Activated CD4-positive, alpha-beta T cell treated with anti-CD3 and anti-CD28 coated beads for 1 hour (primary cell): Measurements from ENCODE around the gene DCHS1.
A peak's percentile ranks its signal among the peaks of the same experiment; 100 is the strongest.

Source experiments
- DNase-seq: peaks from one replicate; pipeline ENCODE4 v3.0.0-alpha.2; 2020

DCHS1 gene

GRCh38 chr11:6611963-6612212 lies 43.7 kb downstream of the DCHS1 start:
- DNase-seq = no peak

GRCh38 chr11:6611092-6611962 lies 44.3 kb downstream of the DCHS1 start:
- DNase-seq = peak; percentile 24

GRCh38 chr11:6610591-6610990 lies 45.0 kb downstream of the DCHS1 start:
- DNase-seq = no peak

DNA sequence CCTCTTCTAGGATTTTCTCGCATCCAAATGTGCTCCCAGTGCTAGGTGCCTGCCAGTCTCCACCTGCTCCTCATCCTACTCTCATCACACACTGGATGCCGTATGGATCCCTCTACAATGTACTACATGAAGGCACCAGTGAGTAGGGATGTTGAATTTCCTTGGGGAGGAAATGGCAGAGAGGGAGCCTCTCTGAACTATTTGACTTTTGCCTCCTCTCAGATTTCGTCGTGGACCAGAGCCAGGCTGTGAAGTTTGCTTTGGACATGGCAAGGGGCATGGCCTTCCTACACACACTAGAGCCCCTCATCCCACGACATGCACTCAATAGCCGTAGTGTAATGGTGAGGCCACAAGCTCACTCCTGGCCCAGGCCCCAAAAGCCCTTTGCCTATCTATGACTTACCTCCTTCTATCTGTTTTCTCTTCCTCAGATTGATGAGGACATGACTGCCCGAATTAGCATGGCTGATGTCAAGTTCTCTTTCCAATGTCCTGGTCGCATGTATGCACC lies 46.0 kb downstream of the DCHS1 start:
- no peak for DNase-seq

DNA sequence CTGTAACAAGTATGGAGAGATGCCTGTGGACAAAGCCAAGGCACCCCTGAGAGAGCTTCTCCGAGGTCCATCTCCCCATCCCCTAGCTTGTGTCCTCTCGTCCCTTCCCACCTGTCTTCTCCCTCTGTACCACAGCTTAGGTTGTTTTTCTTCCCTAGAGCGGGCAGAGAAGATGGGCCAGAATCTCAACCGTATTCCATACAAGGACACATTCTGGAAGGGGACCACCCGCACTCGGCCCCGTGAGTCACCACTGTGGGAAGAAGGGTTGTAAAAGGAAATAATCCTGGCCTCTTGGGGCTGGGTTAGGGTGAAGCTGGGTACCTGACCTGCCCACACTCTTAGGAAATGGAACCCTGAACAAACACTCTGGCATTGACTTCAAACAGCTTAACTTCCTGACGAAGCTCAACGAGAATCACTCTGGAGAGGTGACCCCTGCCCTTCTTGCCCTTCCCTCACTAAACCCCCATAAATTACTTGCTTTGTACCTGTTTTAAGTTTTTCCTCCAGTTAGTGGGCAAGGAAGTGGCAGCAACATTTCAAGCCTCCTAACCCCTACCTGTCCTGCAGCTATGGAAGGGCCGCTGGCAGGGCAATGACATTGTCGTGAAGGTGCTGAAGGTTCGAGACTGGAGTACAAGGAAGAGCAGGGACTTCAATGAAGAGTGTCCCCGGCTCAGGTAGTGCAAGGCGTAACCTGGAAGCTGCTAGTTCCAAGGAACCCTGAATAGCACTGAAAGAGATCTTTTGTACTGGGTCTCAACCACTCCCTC lies 46.7 kb downstream of the DCHS1 start:
- DNase-seq = no peak

DNA sequence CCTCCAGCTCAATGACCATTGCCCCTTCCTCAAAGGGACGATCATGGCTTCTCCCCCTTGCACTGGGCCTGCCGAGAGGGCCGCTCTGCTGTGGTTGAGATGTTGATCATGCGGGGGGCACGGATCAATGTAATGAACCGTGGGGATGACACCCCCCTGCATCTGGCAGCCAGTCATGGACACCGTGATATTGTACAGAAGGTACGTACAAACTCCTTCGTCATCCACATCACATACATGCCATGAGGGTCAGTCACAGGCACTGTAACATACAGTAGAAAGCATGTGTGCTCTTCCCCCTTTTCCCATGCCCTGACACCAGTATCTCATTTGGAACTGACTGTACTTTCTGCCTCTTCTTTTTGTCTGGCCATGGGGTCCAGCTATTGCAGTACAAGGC lies 47.6 kb downstream of the DCHS1 start:
- no peak for DNase-seq

DNA sequence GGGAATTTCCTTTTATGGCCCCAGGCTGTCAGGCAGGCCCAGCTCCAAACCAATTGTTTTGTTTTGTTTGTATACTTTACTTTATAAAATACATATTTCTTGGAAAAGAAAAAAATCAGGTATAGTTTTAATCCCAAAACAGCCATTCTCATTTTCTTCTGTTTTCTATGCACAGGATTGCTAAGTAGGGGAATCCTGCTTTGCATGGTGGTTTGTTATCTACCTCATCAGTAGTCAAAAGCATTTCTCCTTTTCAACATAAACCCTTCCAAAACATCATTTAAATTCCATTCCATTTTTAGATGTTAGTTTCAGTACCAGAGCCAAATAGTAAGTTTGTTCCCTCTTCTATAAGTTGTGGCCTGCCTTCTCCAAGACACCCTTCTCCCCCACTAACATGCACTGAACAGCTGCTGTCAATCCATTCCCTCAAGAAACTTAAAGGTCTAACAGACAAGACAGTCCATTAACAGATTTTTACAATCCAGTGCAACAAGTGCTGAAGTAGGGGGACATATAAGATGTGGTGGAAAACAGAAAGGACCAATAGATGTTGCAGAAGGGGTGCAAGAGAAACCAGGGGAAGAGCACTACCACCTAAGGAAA lies 48.3 kb downstream of the DCHS1 start:
- DNase-seq = no peak

GRCh38 chr11:6606471-6607189 lies 49.0 kb downstream of the DCHS1 start:
- DNase-seq = no peak

- no peak for DNase-seq
These were observed 50.8 kb downstream of the DCHS1 start for GRCh38 chr11:6604790-6605189.

GRCh38 chr11:6604081-6604626 lies 51.5 kb downstream of the DCHS1 start:
- DNase-seq = peak; percentile 48

GRCh38 chr11:6603287-6604080 lies 52.1 kb downstream of the DCHS1 start, which contains the start of the genes ILK and RRP8:
ILK (plus strand) TSS chr11:6603774; CDS start chr11:6604272, 498 bp downstream.
RRP8 (minus strand) TSS chr11:6603616; CDS start chr11:6603502, 114 bp downstream.
- DNase-seq = peak; percentile 78

DNA sequence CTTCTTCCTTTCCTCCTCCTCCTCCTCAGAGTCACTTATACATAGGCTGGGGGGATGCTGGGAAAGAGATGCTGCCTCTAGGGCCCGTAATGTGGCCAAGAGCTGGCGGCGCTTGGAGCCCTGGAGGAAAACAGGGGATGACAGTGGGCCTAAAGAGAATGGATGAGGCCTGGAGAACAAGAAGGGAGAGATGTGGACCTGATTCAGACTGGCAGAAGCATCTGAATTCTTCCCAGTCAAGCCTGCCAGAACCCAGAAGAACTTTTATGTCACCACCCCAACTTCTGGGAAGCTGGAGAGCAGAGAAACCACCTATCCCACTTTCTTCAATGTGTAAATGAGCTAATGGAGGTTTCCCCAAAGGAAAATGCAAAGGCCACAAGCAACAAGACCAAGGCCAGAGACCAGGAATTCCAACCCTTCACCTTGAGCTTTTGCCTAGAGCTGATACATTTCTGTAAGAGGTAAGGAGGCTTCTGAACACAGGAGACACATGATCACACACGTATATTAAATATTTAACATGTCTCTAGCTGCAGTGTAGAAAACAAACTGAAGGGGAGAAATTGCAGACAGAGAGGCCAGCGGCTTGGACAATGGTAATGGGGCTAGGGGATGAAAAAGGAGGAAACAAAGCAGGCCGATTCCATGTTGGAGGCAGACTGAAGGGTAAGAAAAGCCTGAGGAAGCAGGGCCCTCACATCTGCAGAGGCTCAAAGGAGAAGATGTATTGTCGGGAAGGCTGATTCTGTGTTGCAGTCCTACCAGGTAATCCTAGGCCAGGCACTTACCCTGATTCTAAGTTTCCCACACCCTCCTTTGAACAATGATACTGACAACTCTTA lies 53.3 kb downstream of the DCHS1 start:
- no peak for DNase-seq

DNA sequence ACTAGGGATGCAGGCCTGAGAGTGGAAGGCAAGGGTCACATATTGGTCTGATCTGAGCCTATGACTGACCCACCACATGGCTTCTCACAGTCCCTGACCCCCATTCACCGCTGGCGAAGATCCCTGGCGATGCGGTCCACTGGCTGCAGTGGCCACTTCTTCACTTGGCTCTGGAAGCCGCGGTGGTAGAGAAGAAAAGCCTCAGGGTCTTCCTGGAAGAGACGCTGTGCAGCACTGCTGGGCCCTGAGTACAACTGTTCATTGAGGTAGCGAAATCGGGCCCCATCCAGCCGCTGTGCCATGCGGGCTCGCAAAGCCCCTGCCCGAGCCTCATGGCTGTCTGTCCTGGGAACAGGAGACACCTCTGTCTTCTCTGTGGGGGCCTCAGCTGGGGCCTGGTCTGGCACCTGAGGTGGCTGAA lies 54.6 kb downstream of the DCHS1 start:
- no peak for DNase-seq

DNA sequence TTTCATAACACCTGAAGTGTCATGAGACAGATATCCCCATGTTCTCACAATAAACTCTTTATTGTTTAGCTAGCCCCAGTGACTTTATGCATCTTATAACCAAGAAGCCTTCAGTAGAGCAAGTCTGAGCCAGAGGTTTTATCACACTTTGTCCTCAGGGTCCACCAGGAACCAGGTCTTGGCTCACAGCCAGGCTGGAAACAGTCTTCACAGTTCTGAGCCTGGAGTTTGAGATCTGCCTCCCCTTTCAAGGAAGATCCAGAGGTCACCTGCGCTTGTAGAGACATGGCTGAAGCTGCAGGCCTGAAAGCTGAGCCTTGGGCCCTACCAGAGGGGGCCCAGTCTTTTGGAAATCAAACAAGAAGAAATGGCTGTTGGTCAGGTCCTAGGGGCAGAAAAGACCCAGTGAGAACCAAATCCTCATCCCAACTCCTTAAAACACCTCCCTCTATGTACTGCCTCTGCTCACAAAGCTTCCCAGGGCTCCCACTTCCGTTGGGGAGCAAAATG lies 55.7 kb downstream of the DCHS1 start:
- no peak for DNase-seq

- DNase-seq = no peak
These were observed 56.2 kb downstream of the DCHS1 start for GRCh38 chr11:6599449-6599848.

DNA sequence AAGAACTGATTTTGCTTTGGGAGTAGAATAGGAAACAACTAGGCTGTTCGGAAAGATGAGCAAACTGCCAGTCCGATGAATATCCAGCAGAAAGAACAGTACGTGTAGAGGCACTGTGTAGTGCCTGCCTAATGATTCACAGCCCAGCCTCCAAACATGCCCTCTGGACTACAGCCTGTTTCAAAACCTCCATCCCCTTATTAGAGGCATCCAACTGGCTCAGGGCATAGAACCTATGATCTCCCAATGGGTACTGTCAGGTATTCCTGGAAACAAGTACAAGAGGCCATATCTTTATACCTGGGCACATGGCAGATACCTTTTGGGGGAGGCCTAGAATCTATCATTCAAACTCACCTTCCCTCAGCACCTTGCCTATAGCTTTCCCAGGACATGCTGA lies 57.1 kb downstream of the DCHS1 start:
- no peak for DNase-seq

DNA sequence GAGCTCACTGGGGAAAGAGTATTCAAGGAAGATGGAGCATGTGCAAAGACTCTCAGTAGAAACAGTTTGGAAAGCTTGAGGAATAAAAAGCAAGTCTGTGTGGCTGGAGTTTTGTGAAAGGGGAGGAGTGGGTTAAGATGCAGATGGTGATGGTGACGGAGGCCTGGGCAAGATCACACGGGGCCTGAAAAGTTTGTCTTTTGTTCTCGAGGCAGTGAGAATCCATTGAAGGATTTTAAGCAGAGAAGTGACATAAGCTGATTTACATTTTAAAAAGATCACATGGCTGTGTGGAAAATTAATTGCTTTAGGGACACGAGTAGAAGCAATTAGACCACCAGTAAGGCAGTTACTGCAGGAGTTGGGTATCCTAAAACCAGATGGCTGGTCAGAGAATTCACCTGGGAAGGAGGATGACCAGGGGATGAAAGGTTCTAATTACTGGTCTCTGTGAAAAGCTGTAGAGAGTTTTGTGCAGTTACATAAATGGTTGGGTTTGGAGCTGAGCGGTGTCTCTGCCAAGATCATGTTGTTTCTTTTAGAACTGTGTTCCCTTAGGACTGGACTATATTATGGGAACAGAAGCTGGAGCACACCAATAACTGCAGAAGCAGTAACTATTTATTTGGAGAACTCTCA lies 59.3 kb downstream of the DCHS1 start:
- no peak for DNase-seq

- no peak for DNase-seq
These were observed 61.4 kb downstream of the DCHS1 start for GRCh38 chr11:6594142-6594768.

DNA sequence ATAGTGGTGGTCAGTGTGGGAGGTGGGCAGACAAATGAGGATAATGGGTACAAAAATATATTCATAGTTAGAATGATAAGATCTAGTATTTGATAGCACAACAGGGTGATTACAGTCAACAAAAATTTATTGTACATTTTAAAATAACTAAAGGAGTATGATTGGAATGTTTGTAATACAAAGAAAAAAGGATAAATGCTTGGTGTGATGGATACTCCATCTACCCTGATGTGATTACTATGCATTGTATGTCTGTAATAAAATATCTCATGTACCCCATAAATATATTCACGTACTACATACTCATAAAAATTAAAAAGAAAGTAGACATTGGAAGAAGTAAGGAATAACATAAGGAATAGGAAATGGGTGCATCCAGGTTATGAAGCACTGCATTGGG lies 67.6 kb downstream of the DCHS1 start:
- no peak for DNase-seq
